BJ (cell line): ENCODE measurements around the gene TTC39A. TPM values are rescaled to one million over a fixed set of nuclear protein-coding genes. Genes with fewer than 3 reads are reported as not detected.

Experiments
- CTCF ChIA-PET: fragments of 350-600 bp; formaldehyde crosslinking; extraction: SDS; loops from one replicate; lab custom pipeline; 2021; ENCODE audit warnings: antibody characterized with exemption, inconsistent platforms; lab: Yijun Ruan, JAX
- POLR2A ChIA-PET: fragments of 300-600 bp; sonication (Branson Sonifier 250); formaldehyde crosslinking; extraction: SDS; loops from one replicate; lab custom pipeline; 2021; ENCODE audit warnings: antibody characterized with exemption; lab: Charles Lee
- DNase-seq: peaks from one replicate; pipeline ENCODE4 v3.0.0-alpha.2; 2011; ENCODE audit warnings: low read depth
- H3K27me3 ChIP-seq: 2 replicates; pipeline ENCODE4 v1.6.0; 2011; ENCODE audit warnings: low read length; ENCODE audit not compliant: control insufficient read depth, insufficient read depth
- H3K36me3 ChIP-seq: 2 replicates; pipeline ENCODE4 v1.5.1; 2011; ENCODE audit warnings: low read length; ENCODE audit not compliant: control insufficient read depth, insufficient read depth
- H3K4me3 ChIP-seq: 2 replicates; pipeline ENCODE4 v1.5.1; 2011; ENCODE audit warnings: low read depth, mild to moderate bottlenecking, control low read depth, low read length
- CTCF ChIP-seq: IDR thresholded peaks from 2 replicates; pipeline ENCODE4 v1.5.1; 2011; ENCODE audit warnings: low read depth, mild to moderate bottlenecking, control low read depth, inconsistent platforms, low read length, moderate library complexity; ENCODE audit not compliant: insufficient read depth
- polyA plus RNA-seq: library from polyadenylated mRNA; depleted of rRNA; stranded (reverse); fragments of >200 nt; gene quantifications from 2 replicates; pipeline ENCODE4 v1.2.3, GENCODE V29; 2011

TTC39A gene
- polyA plus RNA-seq, 1 experiment, result 0.43 TPM

- POLR2A ChIA-PET, result no interaction called here
- Histone ChIP-seq H3K36me3 (no peaks in the 10 kb centered on the region), H3K27me3 (no peaks in the 10 kb centered on the region), H3K4me3 (no peak overlapping the region)
- no peak for TF ChIP-seq CTCF
- CTCF ChIA-PET, result interaction anchor here (0.7 to 1.3 kb wide), 3 partner anchors 29 to 658 kb away, joined by 3 read pairs; no protein-coding TSS in a partner anchor
- DNase-seq, result no peak
These were observed 64.2 kb downstream of the TTC39A start for GRCh38 chr1:51266181-51266580.

GRCh38 chr1:51265618-51266017, 64.7 kb downstream of the TTC39A start:
- CTCF ChIA-PET, result interaction anchor here (0.7 to 1.3 kb wide), 2 partner anchors 29 to 31 kb away, joined by 3 read pairs; no protein-coding TSS in a partner anchor
- POLR2A ChIA-PET, result no interaction called here
- H3K36me3 ChIP-seq, result no peaks in the 10 kb centered on the region
- TF ChIP-seq CTCF, result no peak
- no peak for DNase-seq
- H3K4me3 ChIP-seq, result no peak overlapping the region
- H3K27me3 ChIP-seq, result no peaks in the 10 kb centered on the region

- CTCF ChIA-PET, result interaction anchor here (2.1 kb wide), 1 partner anchor 32 kb away, joined by 7 read pairs; no protein-coding TSS in a partner anchor
- TF ChIP-seq CTCF, result no peak
These were observed 65.9 kb downstream of the TTC39A start for GRCh38 chr1:51264451-51264850.

GRCh38 chr1:51263147-51263877, 67.0 kb downstream of the TTC39A start:
- ChIA-PET CTCF (interaction anchor here (1.2 to 2.1 kb wide), 2 partner anchors 33 to 45 kb away, joined by 3 to 7 read pairs; no protein-coding TSS in a partner anchor), POLR2A (no interaction called here)
- Histone ChIP-seq H3K4me3 (no peak overlapping the region), H3K36me3 (no peaks in the 10 kb centered on the region), H3K27me3 (no peaks in the 10 kb centered on the region)
- TF ChIP-seq CTCF, result no peak
- no peak for DNase-seq

More at GRCh38 chr1:51264451-51264850, 65.9 kb downstream of the TTC39A start:
- Histone ChIP-seq H3K36me3 (no peaks in the 10 kb centered on the region), H3K27me3 (no peaks in the 10 kb centered on the region), H3K4me3 (no peak overlapping the region)
- peak; percentile 83 for DNase-seq
- POLR2A ChIA-PET, result no interaction called here

- ChIA-PET POLR2A (no interaction called here), CTCF (interaction anchor here (1.1 kb wide), 1 partner anchor 56 kb away, joined by 3 read pairs; no protein-coding TSS in a partner anchor)
- no peak for TF ChIP-seq CTCF
- H3K4me3 ChIP-seq, result no peak overlapping the region
- H3K27me3 ChIP-seq, result no peaks in the 10 kb centered on the region
- DNase-seq, result no peak
- H3K36me3 ChIP-seq, result no peaks in the 10 kb centered on the region
These were observed 75.0 kb downstream of the TTC39A start for GRCh38 chr1:51255331-51255730.
